K562 (cell line): ENCODE data around the gene DDX23. TPM values are rescaled to one million over a fixed set of nuclear protein-coding genes. Genes with fewer than 3 reads are reported as not detected.
A peak's percentile ranks its signal among the peaks of the same experiment; 100 is the strongest.

Experiments
- ATAC-seq: fragments of 200-7000 bp; cut with Tn5 transposase; 3 replicates; pipeline ENCODE4 v1.9.1; 2020; ENCODE audit warnings: moderate library complexity
- BruUV-seq: library from RNA; stranded (reverse); fragments of 400-500 nt; replicated peaks from 2 replicates; lab custom pipeline; 2021; lab: Mats Ljungman, UMichigan
- CTCF ChIA-PET: fragments of 300-600 bp; formaldehyde crosslinking; extraction: SDS; loops from one replicate; lab custom pipeline; 2021; ENCODE audit warnings: low intra/inter-chr PET ratio; lab: Yijun Ruan, JAX
- POLR2A ChIA-PET: fragments of 300-600, 350-650 bp; sonication (Branson Sonifier 250); formaldehyde crosslinking; extraction: SDS; loops from one replicate; lab custom pipeline; 2021; ENCODE audit warnings: antibody characterized with exemption, inconsistent platforms; lab: Yijun Ruan, JAX
- DNase-seq, 4 experiments: peaks; one replicate each; pipeline versions ENCODE4 v3.0.0 to v3.0.0-alpha.2; 2011 to 2018; ENCODE audit warnings: low spot score in 3 of 4, mixed read lengths in 3 of 4; ENCODE audit errors: extremely low read depth in 1 of 4
- FAIRE-seq: peaks from 2 replicates; lab custom pipeline; 2011; peaks lifted over from hg19 to GRCh38; lab: Jason Lieb, UNC
- H2AFZ ChIP-seq: 2 replicates; pipeline ENCODE4 v1.6.0; 2011; ENCODE audit warnings: low read depth, low read length, control low read depth, inconsistent platforms
- H3K27ac ChIP-seq: fragments of 200-600 bp; 3 replicates; pipeline ENCODE4 v1.8.0; 2011; ENCODE audit warnings: low read depth, mild to moderate bottlenecking, control low read depth, inconsistent platforms, low read length, moderate library complexity, mixed read lengths; ENCODE audit errors: extremely low read depth
- H3K27me3 ChIP-seq, 2 experiments: fragments of 300-600 bp in 1 of 2; 2 replicates in 1 of 2; 3 replicates in 1 of 2; pipeline versions ENCODE4 v1.6.0 to v1.8.0; 2011; ENCODE audit warnings: inconsistent platforms in 2 of 2, low read length in 2 of 2, mild to moderate bottlenecking in 1 of 2, mixed read lengths in 1 of 2, moderate library complexity in 1 of 2; ENCODE audit not compliant: control insufficient read depth in 2 of 2, insufficient read depth in 2 of 2
- H3K36me3 ChIP-seq: fragments of 300-600 bp; 3 replicates; pipeline ENCODE4 v1.8.0; 2011; ENCODE audit warnings: mild to moderate bottlenecking, low read length, inconsistent platforms; ENCODE audit not compliant: control insufficient read depth, insufficient read depth
- H3K4me1 ChIP-seq, 2 experiments: fragments of 200-600 bp in 1 of 2; replicated peaks in 1 of 2; 2 replicates in 1 of 2; 3 replicates in 1 of 2; pipeline versions ENCODE4 v1.5.1 to v1.8.0; 2011; ENCODE audit warnings: inconsistent platforms in 2 of 2, low read length in 2 of 2, mild to moderate bottlenecking in 1 of 2, mixed read lengths in 1 of 2, moderate library complexity in 1 of 2; ENCODE audit not compliant: control insufficient read depth in 2 of 2, insufficient read depth in 2 of 2
- H3K4me2 ChIP-seq: 2 replicates; pipeline ENCODE4 v1.6.1; 2011; ENCODE audit warnings: low read length, control low read depth, inconsistent platforms, mixed read lengths; ENCODE audit not compliant: insufficient read depth
- H3K4me3 ChIP-seq: fragments of 200-600 bp; sonication (generic), shearing (Covaris generic); 2 replicates; pipeline ENCODE4 v1.5.1; 2016; ENCODE audit warnings: control low read depth, inconsistent platforms
- H3K79me2 ChIP-seq: fragments of 200-600 bp; 3 replicates; pipeline ENCODE4 v1.8.0; 2011; ENCODE audit warnings: low read length, inconsistent platforms; ENCODE audit not compliant: control insufficient read depth, insufficient read depth
- H3K9ac ChIP-seq, 2 experiments: 2 replicates each; pipeline versions ENCODE4 v1.6.0 to v1.6.1; 2011; ENCODE audit warnings: low read depth in 2 of 2, low read length in 2 of 2, control low read depth in 1 of 2, inconsistent platforms in 1 of 2, mild to moderate bottlenecking in 1 of 2, mixed read lengths in 1 of 2; ENCODE audit not compliant: insufficient read depth in 1 of 2
- H3K9me1 ChIP-seq: one replicate; pipeline ENCODE4 v1.6.0; 2011; ENCODE audit warnings: inconsistent platforms, mild to moderate bottlenecking, low read length, moderate library complexity; ENCODE audit not compliant: control insufficient read depth, insufficient read depth
- H3K9me3 ChIP-seq: replicated peaks from 2 replicates; pipeline ENCODE4 v1.5.1; 2011; ENCODE audit warnings: low read depth, low read length, inconsistent platforms; ENCODE audit not compliant: control insufficient read depth, insufficient read depth
- H4K20me1 ChIP-seq: replicated peaks from 2 replicates; pipeline ENCODE4 v1.6.1; 2011; ENCODE audit warnings: low read length, inconsistent platforms, mixed read lengths; ENCODE audit not compliant: control insufficient read depth, insufficient read depth
- ARHGAP35 ChIP-seq: fragments of 450-650 bp; IDR thresholded peaks from 2 replicates; pipeline ENCODE4 v1.6.1; 2018; ENCODE audit not compliant: partially characterized antibody
- BCOR ChIP-seq: fragments of 450-650 bp; IDR thresholded peaks from 2 replicates; pipeline ENCODE4 v1.6.1; 2016
- WGBS: fragments of 100-300 bp; shearing (Covaris generic); methylation state at CpG from one replicate; pipeline ENCODE4 v1.1.6; 2016; ENCODE audit warnings: low coverage, mixed read lengths; ENCODE audit not compliant: insufficient coverage; ENCODE audit errors: missing lambda C conversion rate; 5-methylcytosine and 5-hydroxymethylcytosine counted together
- in situ Hi-C: fragments of 300-500 bp; cut with MboI; formaldehyde crosslinking; loops from 4 replicates; pipeline ENCODE4 v1.15.0; 2018; ENCODE audit warnings: inconsistent platforms, mixed read lengths
- intact Hi-C: fragments of 100-400 bp; cut with micrococcal nuclease; formaldehyde crosslinking; loops from 2 replicates; pipeline ENCODE4 v1.14.2; 2022
- polyA plus RNA-seq, 8 experiments: library from polyadenylated mRNA; depleted of rRNA in 4 of 8; stranded (reverse) in 5 of 8; unstranded in 3 of 8; fragments of >200 nt; fragmentation: Nextera tagmentation in 2 of 8; fragmentation: Illumina TruSeq in 1 of 8; extraction: Ambion mirVana in 2 of 8; extraction: Trizol in 1 of 8; gene quantifications; 2 replicates each; pipeline versions ENCODE4 v1.2.1 to v1.2.3, GENCODE V29; 2011 to 2014; ENCODE audit warnings: inconsistent platforms in 1 of 8, missing spikeins in 1 of 8
- total RNA-seq, 7 experiments: library from RNA; depleted of rRNA in 6 of 7; stranded (reverse); fragments of >200 nt in 6 of 7; fragmentation: Illumina TruSeq in 2 of 7; extraction: Trizol in 2 of 7; gene quantifications; 2 replicates each; pipeline versions ENCODE4 v1.2.1 to v1.2.3, GENCODE V29; 2011 to 2021; ENCODE audit warnings: low replicate concordance in 1 of 7
- TF ChIP-seq, protein P1 (sequence below): sonication (generic); formaldehyde crosslinking; IDR thresholded peaks from 2 replicates; pipeline ENCODE4 v1.8.0; 2023; ENCODE audit warnings: mild to moderate bottlenecking, missing genetic modification reagents
- TF ChIP-seq, protein P2 (sequence below), 2 experiments: fragments of 150-350 bp in 1 of 2; IDR thresholded peaks; 2 replicates each; pipeline ENCODE4 v1.6.1; 2012 to 2016; ENCODE audit warnings: low read depth in 2 of 2, low read length in 2 of 2, mild to moderate bottlenecking in 1 of 2, moderate library complexity in 1 of 2
- TF ChIP-seq, protein P3 (sequence below): sonication (generic); formaldehyde crosslinking; IDR thresholded peaks from 2 replicates; pipeline ENCODE4 v1.8.0; 2022; ENCODE audit warnings: missing genetic modification reagents, mild to moderate bottlenecking, borderline replicate concordance
- TF ChIP-seq, protein P4 (sequence below): fragments of 250-450 bp; sonication (Bioruptor Pico); IDR thresholded peaks from 2 replicates; pipeline ENCODE4 v1.8.0; 2021; ENCODE audit warnings: moderate library complexity, mild to moderate bottlenecking, inconsistent platforms
- TF ChIP-seq, protein P5 (sequence below): IDR thresholded peaks from 2 replicates; pipeline ENCODE4 v1.6.1; 2011; ENCODE audit not compliant: insufficient read length; ENCODE audit errors: extremely low read depth

The DDX23 gene
- total and polyA plus RNA-seq, 9 of the 15 experiments (the other 6 are each of a cell fraction or from before 2014, with no cell fraction given): 32.4 to 138 (median 104) TPM

DNA sequence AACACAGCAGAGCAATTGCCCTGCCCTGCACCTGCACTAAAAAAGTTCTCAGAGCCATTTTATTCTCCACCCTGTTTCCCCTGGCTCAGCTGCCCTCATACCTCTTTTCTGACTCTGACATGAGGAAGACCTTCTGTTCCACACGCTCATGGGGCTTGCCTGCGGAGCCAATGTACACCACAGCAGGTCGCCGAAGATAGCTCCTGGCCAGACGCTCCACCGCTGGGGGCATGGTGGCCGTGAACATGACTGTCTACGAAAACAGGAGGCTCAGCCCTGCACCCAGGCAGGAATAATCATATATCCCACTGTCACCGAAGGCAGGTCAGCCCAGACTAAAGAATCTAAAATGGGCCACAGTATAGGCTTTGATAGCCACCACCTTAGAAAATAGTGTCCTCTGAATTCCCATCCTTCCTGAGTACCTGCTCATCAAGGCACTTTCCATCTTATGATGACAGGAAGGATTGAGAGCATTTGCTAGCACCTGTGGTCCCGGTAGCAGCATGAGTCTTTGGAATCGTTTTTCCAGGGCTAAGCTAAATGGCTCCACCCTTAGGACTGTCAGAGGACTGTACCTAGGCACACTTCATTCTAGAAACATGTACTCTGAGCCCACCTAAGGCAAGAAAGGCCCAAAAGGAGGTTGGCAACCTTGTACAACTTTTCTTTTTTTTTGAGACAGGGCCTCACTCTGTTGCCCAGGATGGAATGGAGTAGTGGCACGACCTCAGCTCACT lies 19.5 kb downstream of the DDX23 start:
- Histone ChIP-seq H3K9me1 (peaks cover 2% of the 10 kb centered on the region), H3K79me2 (no peaks in the 10 kb centered on the region), H2AFZ (no peak overlapping the region), H3K4me1 (peaks cover 0 to 4% of the 10 kb centered on the region in 2 experiments; a peak in 1 of 5 replicates), H3K27ac (no peak overlapping the region), H3K4me3 (no peak overlapping the region), H3K9ac (no peak overlapping the region), H3K4me2 (no peak overlapping the region), H3K27me3 (no peaks in the 10 kb centered on the region), H4K20me1 (0 out of 2 replicates have a peak, but pooled peaks cover 15% of the 10 kb centered on the region), H3K36me3 (peaks cover 89% of the 10 kb centered on the region), H3K9me3 (no peaks in the 10 kb centered on the region)
- ATAC-seq: no peak
- FAIRE-seq: no peak
- CTCF ChIA-PET: no interaction called here
- intact Hi-C loops: no loop called here
- WGBS: 91% methylated on average over 12 of the region's 12 CpGs
- no TSS peak for BruUV-seq
- peak in 2 of 4 experiments; percentile 50 to 51 for DNase-seq
- in situ Hi-C loops: no loop called here
- POLR2A ChIA-PET: interaction anchor here (0.6 to 2.3 kb wide), 7 partner anchors 10 to 1004 kb away, joined by 3 to 6 read pairs (median 3); no protein-coding TSS in a partner anchor
- TF ChIP-seq, protein P1, sequence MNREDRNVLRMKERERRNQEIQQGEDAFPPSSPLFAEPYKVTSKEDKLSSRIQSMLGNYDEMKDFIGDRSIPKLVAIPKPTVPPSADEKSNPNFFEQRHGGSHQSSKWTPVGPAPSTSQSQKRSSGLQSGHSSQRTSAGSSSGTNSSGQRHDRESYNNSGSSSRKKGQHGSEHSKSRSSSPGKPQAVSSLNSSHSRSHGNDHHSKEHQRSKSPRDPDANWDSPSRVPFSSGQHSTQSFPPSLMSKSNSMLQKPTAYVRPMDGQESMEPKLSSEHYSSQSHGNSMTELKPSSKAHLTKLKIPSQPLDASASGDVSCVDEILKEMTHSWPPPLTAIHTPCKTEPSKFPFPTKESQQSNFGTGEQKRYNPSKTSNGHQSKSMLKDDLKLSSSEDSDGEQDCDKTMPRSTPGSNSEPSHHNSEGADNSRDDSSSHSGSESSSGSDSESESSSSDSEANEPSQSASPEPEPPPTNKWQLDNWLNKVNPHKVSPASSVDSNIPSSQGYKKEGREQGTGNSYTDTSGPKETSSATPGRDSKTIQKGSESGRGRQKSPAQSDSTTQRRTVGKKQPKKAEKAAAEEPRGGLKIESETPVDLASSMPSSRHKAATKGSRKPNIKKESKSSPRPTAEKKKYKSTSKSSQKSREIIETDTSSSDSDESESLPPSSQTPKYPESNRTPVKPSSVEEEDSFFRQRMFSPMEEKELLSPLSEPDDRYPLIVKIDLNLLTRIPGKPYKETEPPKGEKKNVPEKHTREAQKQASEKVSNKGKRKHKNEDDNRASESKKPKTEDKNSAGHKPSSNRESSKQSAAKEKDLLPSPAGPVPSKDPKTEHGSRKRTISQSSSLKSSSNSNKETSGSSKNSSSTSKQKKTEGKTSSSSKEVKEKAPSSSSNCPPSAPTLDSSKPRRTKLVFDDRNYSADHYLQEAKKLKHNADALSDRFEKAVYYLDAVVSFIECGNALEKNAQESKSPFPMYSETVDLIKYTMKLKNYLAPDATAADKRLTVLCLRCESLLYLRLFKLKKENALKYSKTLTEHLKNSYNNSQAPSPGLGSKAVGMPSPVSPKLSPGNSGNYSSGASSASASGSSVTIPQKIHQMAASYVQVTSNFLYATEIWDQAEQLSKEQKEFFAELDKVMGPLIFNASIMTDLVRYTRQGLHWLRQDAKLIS: no peak
- TF ChIP-seq, protein P2, sequence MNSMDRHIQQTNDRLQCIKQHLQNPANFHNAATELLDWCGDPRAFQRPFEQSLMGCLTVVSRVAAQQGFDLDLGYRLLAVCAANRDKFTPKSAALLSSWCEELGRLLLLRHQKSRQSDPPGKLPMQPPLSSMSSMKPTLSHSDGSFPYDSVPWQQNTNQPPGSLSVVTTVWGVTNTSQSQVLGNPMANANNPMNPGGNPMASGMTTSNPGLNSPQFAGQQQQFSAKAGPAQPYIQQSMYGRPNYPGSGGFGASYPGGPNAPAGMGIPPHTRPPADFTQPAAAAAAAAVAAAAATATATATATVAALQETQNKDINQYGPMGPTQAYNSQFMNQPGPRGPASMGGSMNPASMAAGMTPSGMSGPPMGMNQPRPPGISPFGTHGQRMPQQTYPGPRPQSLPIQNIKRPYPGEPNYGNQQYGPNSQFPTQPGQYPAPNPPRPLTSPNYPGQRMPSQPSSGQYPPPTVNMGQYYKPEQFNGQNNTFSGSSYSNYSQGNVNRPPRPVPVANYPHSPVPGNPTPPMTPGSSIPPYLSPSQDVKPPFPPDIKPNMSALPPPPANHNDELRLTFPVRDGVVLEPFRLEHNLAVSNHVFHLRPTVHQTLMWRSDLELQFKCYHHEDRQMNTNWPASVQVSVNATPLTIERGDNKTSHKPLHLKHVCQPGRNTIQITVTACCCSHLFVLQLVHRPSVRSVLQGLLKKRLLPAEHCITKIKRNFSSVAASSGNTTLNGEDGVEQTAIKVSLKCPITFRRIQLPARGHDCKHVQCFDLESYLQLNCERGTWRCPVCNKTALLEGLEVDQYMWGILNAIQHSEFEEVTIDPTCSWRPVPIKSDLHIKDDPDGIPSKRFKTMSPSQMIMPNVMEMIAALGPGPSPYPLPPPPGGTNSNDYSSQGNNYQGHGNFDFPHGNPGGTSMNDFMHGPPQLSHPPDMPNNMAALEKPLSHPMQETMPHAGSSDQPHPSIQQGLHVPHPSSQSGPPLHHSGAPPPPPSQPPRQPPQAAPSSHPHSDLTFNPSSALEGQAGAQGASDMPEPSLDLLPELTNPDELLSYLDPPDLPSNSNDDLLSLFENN (IDR thresholded peaks at IDR 0.05; ENCODE audit: low read depth in 2 of 2, low read length in 2 of 2): no peak
- TF ChIP-seq, protein P3, sequence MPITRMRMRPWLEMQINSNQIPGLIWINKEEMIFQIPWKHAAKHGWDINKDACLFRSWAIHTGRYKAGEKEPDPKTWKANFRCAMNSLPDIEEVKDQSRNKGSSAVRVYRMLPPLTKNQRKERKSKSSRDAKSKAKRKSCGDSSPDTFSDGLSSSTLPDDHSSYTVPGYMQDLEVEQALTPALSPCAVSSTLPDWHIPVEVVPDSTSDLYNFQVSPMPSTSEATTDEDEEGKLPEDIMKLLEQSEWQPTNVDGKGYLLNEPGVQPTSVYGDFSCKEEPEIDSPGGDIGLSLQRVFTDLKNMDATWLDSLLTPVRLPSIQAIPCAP: no peak
- TF ChIP-seq, protein P4, sequence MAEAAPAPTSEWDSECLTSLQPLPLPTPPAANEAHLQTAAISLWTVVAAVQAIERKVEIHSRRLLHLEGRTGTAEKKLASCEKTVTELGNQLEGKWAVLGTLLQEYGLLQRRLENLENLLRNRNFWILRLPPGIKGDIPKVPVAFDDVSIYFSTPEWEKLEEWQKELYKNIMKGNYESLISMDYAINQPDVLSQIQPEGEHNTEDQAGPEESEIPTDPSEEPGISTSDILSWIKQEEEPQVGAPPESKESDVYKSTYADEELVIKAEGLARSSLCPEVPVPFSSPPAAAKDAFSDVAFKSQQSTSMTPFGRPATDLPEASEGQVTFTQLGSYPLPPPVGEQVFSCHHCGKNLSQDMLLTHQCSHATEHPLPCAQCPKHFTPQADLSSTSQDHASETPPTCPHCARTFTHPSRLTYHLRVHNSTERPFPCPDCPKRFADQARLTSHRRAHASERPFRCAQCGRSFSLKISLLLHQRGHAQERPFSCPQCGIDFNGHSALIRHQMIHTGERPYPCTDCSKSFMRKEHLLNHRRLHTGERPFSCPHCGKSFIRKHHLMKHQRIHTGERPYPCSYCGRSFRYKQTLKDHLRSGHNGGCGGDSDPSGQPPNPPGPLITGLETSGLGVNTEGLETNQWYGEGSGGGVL (CRISPR knock-in tag): no peak
- TF ChIP-seq ARHGAP35: no peak
- TF ChIP-seq, protein P5, sequence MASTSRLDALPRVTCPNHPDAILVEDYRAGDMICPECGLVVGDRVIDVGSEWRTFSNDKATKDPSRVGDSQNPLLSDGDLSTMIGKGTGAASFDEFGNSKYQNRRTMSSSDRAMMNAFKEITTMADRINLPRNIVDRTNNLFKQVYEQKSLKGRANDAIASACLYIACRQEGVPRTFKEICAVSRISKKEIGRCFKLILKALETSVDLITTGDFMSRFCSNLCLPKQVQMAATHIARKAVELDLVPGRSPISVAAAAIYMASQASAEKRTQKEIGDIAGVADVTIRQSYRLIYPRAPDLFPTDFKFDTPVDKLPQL: no peak
- TF ChIP-seq BCOR: no peak
